PC-9 (cell line): ENCODE measurements around the gene ACOX1. TPM values are rescaled to one million over a fixed set of nuclear protein-coding genes. Genes with fewer than 3 reads are reported as not detected.
A peak's percentile ranks its signal among the peaks of the same experiment; 100 is the strongest.

Source experiments
- BruUV-seq: library from RNA; stranded (reverse); fragments of 400-500 nt; replicated peaks from 2 replicates; lab custom pipeline; 2021; lab: Mats Ljungman, UMichigan
- CTCF ChIA-PET: fragments of 300-600 bp; sonication (Branson Sonifier 250); formaldehyde crosslinking; loops from one replicate; lab custom pipeline; 2022; ENCODE audit warnings: antibody characterized with exemption; lab: Charles Lee
- POLR2A ChIA-PET: fragments of 300-600 bp; sonication (Branson Sonifier 250); formaldehyde crosslinking; loops from one replicate; lab custom pipeline; 2022; ENCODE audit warnings: antibody characterized with exemption; ENCODE audit not compliant: unreplicated experiment; lab: Charles Lee
- DNase-seq, 2 experiments: peaks; one replicate each; pipeline versions ENCODE4 v3.0.0 to v3.0.0-alpha.2; 2015 to 2022; ENCODE audit warnings: mixed read lengths in 1 of 2
- H2AFZ ChIP-seq: fragments of 200-600 bp; sonication (generic); 2 replicates; pipeline ENCODE4 v1.8.1; 2017; ENCODE audit warnings: antibody characterized with exemption
- H3F3A ChIP-seq: fragments of 200-600 bp; sonication (generic); 2 replicates; pipeline ENCODE4 v1.8.1; 2017; ENCODE audit warnings: antibody characterized with exemption, mild to moderate bottlenecking, low read depth; ENCODE audit not compliant: insufficient read depth
- H3K27ac ChIP-seq: fragments of 200-600 bp; sonication (generic); 2 replicates; pipeline ENCODE4 v1.6.1; 2016; ENCODE audit warnings: mixed run types
- H3K27me3 ChIP-seq: fragments of 200-600 bp; sonication (generic); 2 replicates; pipeline ENCODE4 v1.6.1; 2016; ENCODE audit warnings: low read depth, mixed run types; ENCODE audit not compliant: insufficient read depth
- H3K36me3 ChIP-seq: fragments of 200-600 bp; sonication (generic); 2 replicates; pipeline ENCODE4 v1.6.1; 2016; ENCODE audit warnings: low read depth, mixed run types
- H3K4me1 ChIP-seq: fragments of 200-600 bp; sonication (generic); replicated peaks from 2 replicates; pipeline ENCODE4 v1.6.1; 2016; ENCODE audit warnings: mixed run types; ENCODE audit not compliant: insufficient read depth
- H3K4me2 ChIP-seq: fragments of 200-600 bp; sonication (generic); 2 replicates; pipeline ENCODE4 v1.6.1; 2017; ENCODE audit warnings: mixed run types
- H3K4me3 ChIP-seq: fragments of 200-600 bp; sonication (generic); 2 replicates; pipeline ENCODE4 v1.6.1; 2016; ENCODE audit warnings: mixed run types
- H3K79me2 ChIP-seq: fragments of 200-600 bp; sonication (generic); 2 replicates; pipeline ENCODE4 v1.6.1; 2017; ENCODE audit warnings: low read depth, mixed run types
- H3K9me2 ChIP-seq: fragments of 200-600 bp; sonication (generic); 2 replicates; pipeline ENCODE4 v1.8.1; 2017; ENCODE audit warnings: mild to moderate bottlenecking; ENCODE audit not compliant: insufficient read depth
- H3K9me3 ChIP-seq: fragments of 200-600 bp; sonication (generic); 2 replicates; pipeline ENCODE4 v1.8.1; 2016; ENCODE audit warnings: low read depth; ENCODE audit not compliant: insufficient read depth
- H4K20me1 ChIP-seq: fragments of 200-600 bp; sonication (generic); 2 replicates; pipeline ENCODE4 v1.8.1; 2017; ENCODE audit not compliant: insufficient read depth
- EZH2 ChIP-seq: fragments of 200-600 bp; sonication (generic); IDR thresholded peaks from 2 replicates; pipeline ENCODE4 v1.8.0; 2017; ENCODE audit warnings: antibody characterized with exemption, low read depth
- intact Hi-C: fragments of 100-400 bp; cut with micrococcal nuclease; formaldehyde crosslinking; loops from one replicate; pipeline ENCODE4 v1.10.0; 2022; ENCODE audit not compliant: unreplicated experiment
- total RNA-seq: library from RNA; stranded (reverse); gene quantifications from 2 replicates; pipeline ENCODE4 v1.2.3, GENCODE V29; 2021
- TF ChIP-seq, protein P1 (sequence below): fragments of 200-600 bp; sonication (generic); conservative IDR thresholded peaks from 2 replicates; pipeline ENCODE4 v1.6.1; 2017; ENCODE audit warnings: mixed run types, antibody characterized with exemption, mild to moderate bottlenecking, moderate library complexity

Gene ACOX1
- total RNA-seq, 1 experiment from 2014 or later, result 35.5 TPM

DNA sequence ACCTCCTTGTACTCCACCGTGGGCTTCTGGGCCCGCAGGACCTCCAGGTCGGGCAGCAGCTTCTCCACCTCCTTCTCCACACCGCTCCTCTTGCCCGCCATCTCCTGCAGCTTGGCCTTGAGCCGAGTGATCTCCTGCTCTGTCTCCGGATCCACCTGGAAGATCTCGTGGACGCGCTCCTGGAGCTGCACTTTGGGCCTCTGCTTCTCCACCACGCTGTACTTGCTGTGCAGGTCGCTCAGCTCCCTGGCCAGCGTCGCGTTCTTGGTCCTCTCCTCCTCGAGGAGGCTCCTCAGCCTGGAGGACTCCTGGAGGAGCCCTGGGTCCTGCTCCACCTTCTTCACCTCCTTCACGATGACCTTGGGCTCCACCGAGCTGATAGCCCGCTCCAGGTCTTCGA is 30.5 kb upstream of the ACOX1 start:
- DNase-seq, result no peak
- Histone ChIP-seq H3K36me3 (no peaks in the 10 kb centered on the region), H3K9me3 (no peaks in the 10 kb centered on the region), H3K4me3 (no peak overlapping the region), H3K9me2 (no peaks in the 10 kb centered on the region), H4K20me1 (no peaks in the 10 kb centered on the region), H3K79me2 (no peaks in the 10 kb centered on the region), H2AFZ (no peak overlapping the region), H3K27ac (no peak overlapping the region), H3K27me3 (no peaks in the 10 kb centered on the region), H3F3A (peaks cover 10% of the 10 kb centered on the region; the same call in 1 of the 2 replicates), H3K4me1 (no peaks in the 10 kb centered on the region; the same call in 1 of the 2 replicates), H3K4me2 (no peak overlapping the region)
- CTCF ChIA-PET, result no interaction called here
- TF ChIP-seq EZH2, result no peak
- TF ChIP-seq, protein P1, sequence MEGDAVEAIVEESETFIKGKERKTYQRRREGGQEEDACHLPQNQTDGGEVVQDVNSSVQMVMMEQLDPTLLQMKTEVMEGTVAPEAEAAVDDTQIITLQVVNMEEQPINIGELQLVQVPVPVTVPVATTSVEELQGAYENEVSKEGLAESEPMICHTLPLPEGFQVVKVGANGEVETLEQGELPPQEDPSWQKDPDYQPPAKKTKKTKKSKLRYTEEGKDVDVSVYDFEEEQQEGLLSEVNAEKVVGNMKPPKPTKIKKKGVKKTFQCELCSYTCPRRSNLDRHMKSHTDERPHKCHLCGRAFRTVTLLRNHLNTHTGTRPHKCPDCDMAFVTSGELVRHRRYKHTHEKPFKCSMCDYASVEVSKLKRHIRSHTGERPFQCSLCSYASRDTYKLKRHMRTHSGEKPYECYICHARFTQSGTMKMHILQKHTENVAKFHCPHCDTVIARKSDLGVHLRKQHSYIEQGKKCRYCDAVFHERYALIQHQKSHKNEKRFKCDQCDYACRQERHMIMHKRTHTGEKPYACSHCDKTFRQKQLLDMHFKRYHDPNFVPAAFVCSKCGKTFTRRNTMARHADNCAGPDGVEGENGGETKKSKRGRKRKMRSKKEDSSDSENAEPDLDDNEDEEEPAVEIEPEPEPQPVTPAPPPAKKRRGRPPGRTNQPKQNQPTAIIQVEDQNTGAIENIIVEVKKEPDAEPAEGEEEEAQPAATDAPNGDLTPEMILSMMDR, result no peak
- TSS peak; percentile 8 for BruUV-seq
- intact Hi-C loops, result loop anchor here (10.0 kb wide), 1 partner anchor 235 kb away; a partner anchor contains a TSS
- POLR2A ChIA-PET, result no interaction called here

DNA sequence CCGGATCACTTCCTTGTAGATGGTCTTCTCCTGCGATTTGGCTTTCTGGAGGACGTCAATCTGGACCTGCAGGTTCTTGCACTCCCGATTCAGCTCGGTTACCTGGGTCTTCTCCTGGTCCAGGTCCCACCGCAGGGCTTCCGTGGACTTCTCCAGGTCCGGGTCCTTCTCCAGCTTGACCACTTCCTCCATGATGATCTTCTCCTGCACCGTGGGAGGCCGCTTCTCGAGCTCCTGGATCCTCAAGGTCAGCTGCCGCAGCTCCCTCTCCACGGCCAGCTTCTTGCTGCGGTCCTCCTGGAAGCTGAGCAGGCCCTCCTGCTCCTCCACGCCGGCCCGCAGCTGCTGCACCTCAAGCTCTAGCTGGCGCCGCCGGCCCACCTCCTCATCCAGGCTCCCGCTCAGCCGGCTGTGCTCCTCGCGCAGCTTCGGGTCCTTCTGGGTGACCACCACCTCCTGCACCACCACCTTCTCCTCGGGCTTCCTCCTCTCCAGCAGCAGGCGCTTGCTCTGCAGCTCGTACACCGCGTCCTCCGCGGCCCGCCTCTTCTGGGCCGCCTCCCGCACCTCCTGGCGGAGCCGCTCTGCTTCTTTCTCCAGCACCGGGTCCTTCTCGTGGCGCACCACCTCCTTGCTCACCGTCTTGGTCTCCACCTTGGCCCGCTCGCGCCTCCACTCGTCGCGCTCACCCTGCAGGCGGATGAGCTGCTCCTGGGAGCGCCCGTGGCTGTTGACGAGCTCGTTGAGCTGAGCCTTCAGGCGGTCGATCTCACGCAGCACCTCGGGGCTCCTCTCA is 29.9 kb upstream of the ACOX1 start:
- POLR2A ChIA-PET, result no interaction called here
- no peaks in the 10 kb centered on the region for H4K20me1 ChIP-seq
- CTCF ChIA-PET, result no interaction called here
- H3K27ac ChIP-seq, result no peak overlapping the region
- no peak for TF ChIP-seq EZH2
- TF ChIP-seq, protein P1, result no peak
- H3K36me3 ChIP-seq, result no peaks in the 10 kb centered on the region
- H2AFZ ChIP-seq, result no peak overlapping the region
- no peak for DNase-seq
- H3K27me3 ChIP-seq, result no peaks in the 10 kb centered on the region
- H3K4me1 ChIP-seq, result no peaks in the 10 kb centered on the region; the same call in 1 of the 2 replicates
- no peaks in the 10 kb centered on the region for H3K79me2 ChIP-seq
- no peaks in the 10 kb centered on the region for H3K9me3 ChIP-seq
- peaks cover 10% of the 10 kb centered on the region; the same call in 1 of the 2 replicates for H3F3A ChIP-seq
- no peak overlapping the region for H3K4me2 ChIP-seq
- intact Hi-C loops, result loop anchor here (10.0 kb wide), 1 partner anchor 234 kb away; a partner anchor contains a TSS
- H3K9me2 ChIP-seq, result no peaks in the 10 kb centered on the region
- no peak overlapping the region for H3K4me3 ChIP-seq
- BruUV-seq, result no TSS peak

DNA sequence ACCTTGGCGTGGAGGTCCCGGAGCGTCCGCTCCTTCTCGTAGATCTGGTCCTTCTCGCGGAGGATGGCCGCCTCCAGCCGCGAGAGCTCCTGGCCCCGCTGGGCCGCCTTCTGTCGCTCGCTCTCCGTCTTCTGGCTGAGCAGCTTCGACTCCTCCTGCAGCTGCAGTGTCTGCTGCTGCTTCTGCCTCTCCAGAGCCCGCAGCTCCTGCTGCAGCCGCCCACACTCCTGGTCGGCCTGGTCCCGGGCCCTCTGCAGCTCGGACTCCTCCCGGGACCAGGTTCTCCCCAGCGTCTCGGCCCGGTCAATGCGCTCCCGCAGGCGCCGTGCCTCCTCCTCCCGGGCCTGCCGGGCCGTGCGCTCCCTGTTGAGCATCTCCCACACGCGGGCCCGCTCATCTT is 29.2 kb upstream of the ACOX1 start:
- intact Hi-C loops, result loop anchor here (10.0 kb wide), 1 partner anchor 233 kb away; a partner anchor contains a TSS
- H3K36me3 ChIP-seq, result no peaks in the 10 kb centered on the region
- POLR2A ChIA-PET, result no interaction called here

More for the DNA sequence above, 29.2 kb upstream of the ACOX1 start:
- Histone ChIP-seq H3K27me3 (no peaks in the 10 kb centered on the region), H3K4me1 (no peaks in the 10 kb centered on the region; the same call in 1 of the 2 replicates), H3K4me3 (no peak overlapping the region), H3K27ac (no peak overlapping the region), H3K79me2 (no peaks in the 10 kb centered on the region), H3K9me2 (no peaks in the 10 kb centered on the region), H3F3A (peaks cover 10% of the 10 kb centered on the region; the same call in 1 of the 2 replicates), H3K9me3 (no peaks in the 10 kb centered on the region), H2AFZ (no peak overlapping the region), H4K20me1 (no peaks in the 10 kb centered on the region), H3K4me2 (no peak overlapping the region)
- CTCF ChIA-PET, result no interaction called here
- TF ChIP-seq EZH2, result no peak
- TF ChIP-seq, protein P1, result no peak
- BruUV-seq, result no TSS peak
- DNase-seq, result no peak
